ENCODE data around the gene ANO4.
"Not testable (repeated sequence)": the region's sequence is repeated elsewhere in the genome, so short reads cannot be mapped to it uniquely, and the experiment has no call there.

ANO4 gene

DNA sequence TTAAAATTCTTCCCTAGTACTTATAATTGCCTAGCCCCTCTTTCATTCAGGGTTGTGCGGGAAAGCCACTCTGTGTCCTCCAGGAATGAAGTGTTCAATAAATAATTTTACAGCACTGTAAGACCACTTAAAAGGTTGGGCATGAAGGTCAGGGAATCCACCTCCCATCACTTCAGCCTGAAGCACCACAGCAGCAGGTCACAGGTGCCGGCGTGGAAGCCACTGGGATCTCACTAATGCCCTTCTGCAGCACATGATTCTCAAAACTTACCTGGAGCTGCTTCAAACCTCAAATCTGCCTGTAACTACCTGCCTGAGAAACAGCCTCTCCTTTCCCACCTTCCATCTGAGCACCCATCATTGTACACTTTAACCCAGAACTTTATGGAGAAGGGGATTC is 159.5 kb downstream of the ANO4 start:
- DNase-seq = no peak

GRCh38 chr12:100955139-100955538 is 160.6 kb downstream of the ANO4 start:
- DNase-seq = no peak

GRCh38 chr12:100956311-100956852 is 161.8 kb downstream of the ANO4 start:
- DNase-seq = no peak

DNA sequence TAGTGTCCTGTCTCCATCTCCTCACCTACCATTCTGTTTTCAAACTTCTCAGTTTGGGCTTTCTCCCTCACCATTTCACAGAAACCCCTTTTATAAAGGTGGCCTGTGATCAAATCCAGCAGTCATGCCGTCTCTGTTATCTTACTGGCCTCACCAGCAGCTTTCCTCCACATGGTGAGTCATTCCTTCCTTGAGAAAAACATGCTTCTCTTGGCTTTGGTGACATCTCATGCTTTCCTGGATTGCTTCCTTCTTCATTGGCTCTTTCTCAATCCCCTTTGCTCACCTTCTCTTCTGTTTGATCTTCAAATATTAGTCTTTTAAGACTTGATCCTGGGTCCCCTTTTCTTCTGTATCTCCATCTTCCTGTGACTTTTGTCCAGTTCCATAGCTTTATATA is 164.9 kb downstream of the ANO4 start:
- DNase-seq = no peak

DNA sequence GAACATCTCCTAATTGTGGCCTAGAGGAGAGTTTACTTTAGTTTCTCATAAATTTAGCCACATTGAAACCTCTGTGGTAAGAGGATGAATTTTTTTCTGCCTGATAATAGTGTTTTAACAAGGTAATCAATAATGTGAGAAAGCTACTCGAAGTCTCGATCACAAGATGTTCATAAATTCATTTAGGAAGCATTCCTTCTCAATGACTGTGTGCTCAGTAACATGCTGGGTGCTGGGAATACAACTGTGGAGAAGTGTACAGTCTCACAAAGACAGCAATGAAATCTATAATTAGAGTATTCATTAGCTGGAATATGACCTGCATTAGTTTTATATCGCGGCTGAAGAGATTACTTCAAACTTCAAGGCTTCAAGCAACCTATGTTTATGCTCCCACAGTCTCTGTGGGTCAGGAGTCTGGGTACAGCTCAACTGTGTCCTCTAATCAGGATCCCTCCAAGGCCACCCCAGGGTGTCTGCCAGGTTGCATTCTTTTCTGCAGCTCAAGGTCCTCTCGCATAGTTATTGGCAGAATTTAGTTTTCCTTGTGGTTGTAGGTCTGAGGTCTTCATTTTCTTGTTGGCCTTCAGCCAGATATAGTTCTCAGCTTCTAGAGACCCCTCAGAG is 167.6 kb downstream of the ANO4 start:
- DNase-seq = no peak

DNA sequence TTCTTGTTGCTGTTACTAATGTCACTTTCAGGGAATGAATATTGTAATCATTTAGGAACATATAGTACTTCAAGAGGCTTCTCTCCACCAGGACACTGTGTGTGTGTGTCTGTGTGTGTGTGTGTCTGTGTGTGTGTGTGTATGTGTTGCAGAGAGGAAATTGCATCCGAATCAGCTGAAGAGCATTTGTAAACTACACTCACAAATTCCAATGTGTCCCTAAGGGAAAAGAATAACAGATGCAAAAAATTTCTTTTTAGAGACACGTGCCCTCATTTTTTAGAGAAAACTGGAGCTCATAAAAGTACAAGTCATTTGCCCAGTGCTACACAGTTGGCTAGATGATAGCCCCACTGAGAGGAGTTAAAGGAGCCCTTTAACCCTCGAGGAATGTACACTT is 168.8 kb downstream of the ANO4 start:
- DNase-seq = no peak

DNA sequence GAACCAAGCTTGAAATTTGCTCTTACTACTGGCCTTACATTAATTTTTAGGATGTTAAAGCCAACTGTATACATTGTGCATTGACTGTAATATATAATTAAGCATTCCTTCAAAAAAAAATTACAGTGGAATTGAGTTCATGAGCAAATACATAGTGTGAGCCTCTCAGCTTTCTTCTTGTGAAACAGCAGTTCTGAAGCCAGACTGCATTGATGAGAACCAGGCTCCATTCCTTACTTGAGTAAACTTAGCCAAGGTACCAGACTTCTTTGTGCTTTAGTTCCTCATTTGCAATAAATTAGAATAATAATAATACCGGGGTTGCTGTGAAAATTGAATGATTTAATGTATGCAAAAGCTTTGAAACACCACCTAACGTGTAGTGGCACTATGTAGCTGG is 169.5 kb downstream of the ANO4 start:
- DNase-seq = no peak

DNA sequence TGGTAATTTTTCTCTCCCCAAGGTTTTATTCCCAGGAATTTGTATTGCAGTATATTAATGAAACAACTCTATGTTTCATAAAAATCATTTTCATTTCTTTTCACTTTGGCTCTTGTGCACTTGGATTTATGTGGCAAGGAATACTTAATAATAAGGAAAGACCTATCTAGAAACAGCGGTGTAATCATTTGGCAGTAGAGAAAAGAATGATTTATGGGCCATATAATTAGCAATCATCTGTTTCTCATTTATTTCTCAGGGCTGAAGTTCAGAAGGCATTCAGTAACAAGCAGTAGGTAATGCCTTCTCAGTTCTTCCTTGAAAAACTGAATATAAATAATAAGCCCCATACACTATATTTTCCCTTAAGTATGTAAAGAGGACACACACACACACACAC is 172.6 kb downstream of the ANO4 start:
- DNase-seq = no peak

DNA sequence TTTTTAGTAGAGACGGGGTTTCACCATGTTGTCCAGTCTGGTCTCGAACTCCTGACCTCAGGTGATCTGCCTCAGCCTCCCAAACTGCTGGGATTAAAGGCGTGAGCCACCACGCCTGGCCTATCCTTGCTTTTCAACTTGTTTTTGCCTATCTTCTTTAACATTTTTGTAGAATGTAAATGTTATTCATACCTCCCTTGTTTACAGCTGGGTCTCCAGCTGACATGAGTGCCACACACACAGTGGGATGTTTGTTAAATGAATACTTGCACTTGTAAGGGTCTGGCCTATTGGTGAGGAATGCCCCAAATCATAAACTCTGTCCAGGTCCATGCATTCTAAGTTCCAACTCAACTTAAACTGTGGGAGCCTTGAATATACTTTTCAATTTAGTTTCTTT is 176.3 kb downstream of the ANO4 start:
- DNase-seq = no peak

- DNase-seq = no peak
Measured at GRCh38 chr12:100972121-100972520, 177.5 kb downstream of the ANO4 start.

DNA sequence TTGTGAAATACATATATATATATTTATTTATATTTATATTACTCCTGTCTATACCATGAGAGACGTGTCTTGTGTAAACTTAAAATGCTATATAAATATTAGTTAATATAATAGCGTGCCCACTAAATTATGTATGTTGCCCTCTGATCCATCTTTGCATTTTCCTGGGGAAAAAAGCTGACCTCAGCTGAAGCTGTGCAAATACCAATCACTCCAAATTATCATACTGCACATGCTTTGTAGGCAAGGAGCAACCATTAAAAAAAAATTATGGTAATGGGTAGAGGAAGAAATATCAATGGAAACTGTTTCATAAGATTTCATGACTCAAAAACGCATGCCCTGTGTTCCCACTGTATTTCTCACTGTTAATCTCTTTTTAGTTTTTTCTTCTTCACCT is 179.8 kb downstream of the ANO4 start:
- DNase-seq = no peak

- no peak for DNase-seq
Measured at GRCh38 chr12:100974747-100975146, 180.2 kb downstream of the ANO4 start.

GRCh38 chr12:100976735-100977134 is 182.2 kb downstream of the ANO4 start:
- DNase-seq = no peak

DNA sequence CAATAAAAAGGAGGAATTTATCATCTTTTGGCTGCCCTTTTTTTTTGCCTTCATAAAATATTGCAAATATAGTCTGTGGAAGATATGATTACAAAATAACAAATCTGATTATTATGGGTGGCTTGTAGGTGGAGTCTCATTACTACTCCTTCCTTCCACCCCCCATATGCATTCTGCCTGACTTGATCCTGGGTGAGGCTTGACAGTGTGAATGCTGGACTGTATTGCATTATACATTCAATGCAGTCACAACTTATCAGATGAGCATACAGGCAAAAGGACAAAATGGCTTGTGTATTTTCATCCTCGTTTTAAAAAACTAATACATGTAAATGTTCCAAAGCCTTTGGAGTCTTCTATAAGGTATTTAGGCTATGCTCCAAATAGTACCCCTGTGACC is 186.3 kb downstream of the ANO4 start:
- DNase-seq = no peak

- no peak for DNase-seq
Measured at GRCh38 chr12:100982511-100983183, 188.1 kb downstream of the ANO4 start.

GRCh38 chr12:100984796-100985195 is 190.2 kb downstream of the ANO4 start:
- no peak for DNase-seq

DNA sequence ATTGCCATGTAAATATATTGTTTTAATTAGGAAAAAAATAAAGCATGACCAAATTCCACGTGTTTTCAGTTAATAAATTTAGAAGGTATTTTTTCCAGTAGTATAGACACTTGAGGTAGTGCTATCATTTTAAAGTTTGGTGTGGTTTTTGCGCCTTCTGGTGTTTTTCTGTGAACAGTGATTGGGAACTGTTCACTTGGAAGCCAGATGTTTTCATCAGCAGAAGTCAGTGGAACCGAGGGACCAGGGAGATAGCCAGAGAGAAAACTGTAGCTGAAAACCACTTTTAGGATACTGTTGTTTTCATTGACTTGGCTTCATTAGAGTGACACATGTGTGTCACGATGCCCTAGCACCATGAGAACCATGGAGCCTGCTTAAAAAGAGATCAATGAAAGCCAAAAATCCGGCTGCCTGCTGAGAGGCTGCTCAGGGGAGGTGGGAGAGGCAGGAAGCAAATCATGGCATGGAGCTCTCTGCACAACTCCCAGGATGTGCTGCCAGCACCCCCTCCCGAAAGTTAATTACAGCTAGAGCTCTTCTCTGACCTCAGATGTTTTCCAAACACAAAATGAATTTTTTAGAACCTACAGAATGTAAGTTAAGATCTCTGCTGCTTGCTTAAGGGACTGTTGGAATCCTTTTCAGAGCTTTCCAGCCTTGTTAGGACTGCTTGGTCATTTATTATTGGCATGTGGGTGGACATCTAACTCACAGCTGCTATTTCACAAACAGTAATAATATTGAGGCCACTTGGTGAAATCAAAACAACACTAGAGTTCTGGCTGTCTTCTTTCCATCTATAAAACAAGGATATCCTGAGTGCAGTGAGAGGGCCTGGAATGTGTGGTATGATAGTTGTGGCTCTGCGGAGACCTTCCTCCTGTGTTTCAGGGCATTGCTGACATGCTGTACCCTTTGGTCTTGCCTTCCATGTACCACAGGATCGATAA is 192.3 kb downstream of the ANO4 start:
- DNase-seq = no peak

GRCh38 chr12:100987552-100988521 is 193.3 kb downstream of the ANO4 start:
- DNase-seq = no peak

- DNase-seq = not testable (repeated sequence)
Measured at GRCh38 chr12:100989509-100989908, 194.9 kb downstream of the ANO4 start.

DNA sequence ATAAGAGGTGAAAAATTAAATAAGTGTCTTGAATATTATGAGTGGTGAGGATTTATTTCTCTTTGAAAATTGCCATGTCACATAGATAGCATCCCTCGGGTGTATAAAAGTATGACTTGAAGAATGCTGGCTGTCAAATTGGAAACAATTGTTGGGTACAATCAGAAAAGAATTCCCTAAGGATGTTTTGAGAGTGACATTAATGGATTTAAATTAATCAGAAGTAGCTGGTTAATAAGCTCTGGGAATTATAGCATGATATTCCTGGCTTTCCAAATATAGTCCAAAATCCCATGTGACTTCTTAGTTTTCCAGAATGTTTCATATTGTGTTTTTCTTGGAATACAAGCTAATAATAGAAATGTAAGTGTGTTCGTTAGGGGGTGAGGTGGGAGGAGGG is 196.5 kb downstream of the ANO4 start:
- no peak for DNase-seq

- no peak for DNase-seq
Measured at GRCh38 chr12:100992194-100992593, 197.6 kb downstream of the ANO4 start.

DNA sequence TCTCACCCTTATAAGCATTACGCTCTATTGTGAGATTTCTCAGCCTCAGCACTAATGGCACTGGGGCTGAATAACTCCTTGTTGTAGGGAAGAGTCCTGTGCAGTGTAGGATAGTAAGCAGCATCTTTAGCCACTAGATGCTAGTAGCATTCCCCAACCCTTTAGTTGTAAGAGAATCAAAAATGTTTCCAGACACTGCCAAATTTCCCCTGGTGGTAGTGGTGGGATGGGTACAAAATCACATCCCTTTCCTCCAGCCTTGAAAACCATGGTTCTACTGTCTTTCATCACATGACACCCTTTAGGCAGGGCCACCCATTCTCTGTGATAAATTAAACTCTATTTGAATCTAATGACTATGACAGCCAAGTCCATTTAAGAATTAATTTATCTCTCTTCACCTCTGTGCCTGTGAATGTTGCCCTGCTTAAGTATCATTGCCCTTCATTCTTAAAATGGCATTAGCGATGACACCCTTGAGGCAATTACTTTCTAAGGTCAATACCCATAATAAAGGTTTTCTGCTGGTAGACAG is 199.4 kb downstream of the ANO4 start:
- DNase-seq = no peak
